ENCODE results near the gene SRP9. TPM values are rescaled to one million over a fixed set of nuclear protein-coding genes. Genes with fewer than 3 reads are reported as not detected.
"Not testable (repeated sequence)": the region's sequence is repeated elsewhere in the genome, so short reads cannot be mapped to it uniquely, and the experiment has no call there.

SRP9 gene
- polyA plus RNA-seq, 5 donors: 360 to 552 (median 414) TPM

DNA sequence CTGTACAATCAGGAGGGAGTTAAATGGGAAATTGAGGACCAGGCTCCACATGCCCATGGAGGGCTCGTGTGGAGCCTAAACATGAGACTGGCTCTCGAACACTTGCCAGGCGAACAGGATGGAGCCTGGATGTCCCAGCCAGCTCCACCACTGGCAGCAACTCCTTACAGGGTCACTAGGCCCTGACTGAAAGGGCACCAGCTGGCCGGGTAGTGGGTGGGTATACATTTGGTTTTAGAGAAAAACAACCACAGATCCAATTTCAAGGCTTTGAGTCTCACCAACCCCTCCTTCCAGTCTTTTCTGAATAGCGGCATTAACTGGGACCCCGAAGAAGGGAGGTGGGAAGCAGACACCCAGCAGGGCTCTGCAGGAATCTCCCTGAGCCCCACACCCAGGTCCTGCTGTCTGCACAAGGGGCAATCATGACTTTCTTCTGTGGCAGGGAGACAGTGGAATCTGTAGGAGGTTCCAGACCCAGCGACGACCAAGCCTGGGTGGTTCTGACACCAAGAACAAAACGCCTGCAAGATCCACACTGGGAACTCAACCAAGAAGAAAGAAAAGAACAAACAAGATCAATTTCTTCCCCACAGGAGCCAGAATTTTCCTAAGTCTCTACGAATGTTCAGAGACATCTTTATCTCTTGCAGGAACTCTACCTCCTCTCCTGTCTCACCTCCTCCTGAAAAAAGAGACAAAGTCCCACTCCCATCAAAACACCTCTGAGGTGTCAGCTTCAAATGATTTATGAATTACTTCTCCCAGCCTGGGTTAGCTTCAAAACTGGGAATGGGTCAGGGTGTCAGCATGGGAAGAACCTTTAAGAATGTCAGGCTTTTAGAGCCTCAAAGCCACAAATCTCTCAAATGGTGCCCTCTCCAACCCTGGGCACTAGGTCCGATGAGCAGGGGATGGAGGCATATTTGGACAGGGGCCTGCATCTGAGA is 26.5 kb upstream of the SRP9 start:
- no peak for DNase-seq

DNA sequence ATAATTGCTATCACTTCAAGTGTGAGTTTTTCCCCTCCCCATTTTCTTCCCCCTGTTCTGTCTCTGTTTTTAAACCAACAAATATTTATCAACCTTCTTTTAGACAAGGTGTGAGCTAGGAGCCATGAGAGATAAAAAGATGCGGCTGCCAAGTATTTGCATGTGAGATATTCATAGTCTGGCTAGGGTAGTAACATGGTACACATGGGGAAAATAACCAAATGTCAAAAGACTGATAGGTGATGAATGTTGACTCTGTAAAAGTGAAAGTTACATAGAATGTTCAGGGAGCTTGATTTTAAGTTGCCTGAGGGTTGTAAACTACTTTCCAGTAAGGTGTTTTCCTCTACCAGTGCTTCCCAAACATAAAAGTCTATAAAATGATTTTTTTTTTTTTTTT is 25.4 kb upstream of the SRP9 start:
- DNase-seq: no peak

DNA sequence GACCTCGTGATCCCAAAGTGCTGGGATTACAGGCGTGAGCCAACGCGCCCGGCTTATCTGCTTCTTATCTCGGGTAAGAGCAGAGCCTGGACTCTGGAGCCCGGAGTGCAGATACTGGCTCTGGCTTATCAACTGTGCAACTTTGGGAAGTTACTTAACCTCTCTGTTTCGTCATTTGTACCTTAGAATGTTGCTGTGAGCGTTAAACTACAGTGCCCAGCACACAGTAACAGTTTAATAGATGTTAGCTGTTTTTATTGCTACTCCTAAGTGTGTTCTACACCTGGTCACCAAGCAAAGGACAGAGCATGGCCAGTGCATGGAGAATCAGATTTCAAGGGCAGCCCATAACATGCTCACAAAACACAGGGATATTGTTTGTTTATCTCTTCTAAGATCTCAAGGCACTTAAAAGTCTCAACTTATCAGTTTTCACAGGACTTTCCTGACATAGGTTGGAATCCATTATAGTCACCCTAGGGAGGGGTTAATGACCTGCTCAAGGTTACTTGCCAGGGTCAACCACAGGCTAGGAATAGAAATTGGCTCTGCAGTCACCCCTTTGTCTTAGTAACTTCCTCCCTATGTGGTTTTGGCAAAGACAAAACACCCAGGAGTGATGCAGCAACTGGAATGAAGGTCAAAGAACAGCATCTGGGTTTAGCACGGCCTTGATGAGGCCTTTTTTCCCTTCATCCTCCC is 22.5 kb upstream of the SRP9 start:
- no peak for DNase-seq

DNA sequence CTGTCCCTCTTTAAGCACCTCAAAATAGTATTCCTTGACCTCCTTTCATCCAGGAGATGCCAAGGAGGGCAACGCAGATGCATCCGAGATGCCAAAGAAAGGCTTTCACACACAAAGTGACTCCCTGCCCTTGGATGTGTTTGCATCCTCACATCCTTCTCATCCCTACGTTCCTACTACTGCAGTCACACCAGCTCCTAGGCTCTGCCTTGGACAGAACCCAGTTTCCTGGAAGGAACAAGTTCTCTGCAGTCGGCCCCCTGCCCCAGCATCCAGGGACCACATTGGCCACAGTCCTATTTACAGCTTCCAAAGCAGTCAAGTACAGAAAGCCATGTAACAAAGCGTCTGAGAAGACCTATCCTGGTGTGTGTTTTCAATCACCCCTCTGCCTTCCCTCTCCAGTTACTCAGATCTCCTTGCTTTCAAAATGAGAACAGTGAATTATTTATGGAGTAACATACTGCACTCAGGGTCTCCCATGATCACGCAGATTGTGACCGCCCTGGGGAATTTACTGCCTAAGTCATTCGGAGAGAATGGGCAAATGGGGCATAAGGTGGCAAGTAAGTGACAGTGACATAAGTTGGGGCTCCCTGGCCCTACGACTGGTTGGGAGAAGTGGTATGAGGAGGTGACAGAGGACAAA is 21.8 kb upstream of the SRP9 start:
- no peak for DNase-seq

DNA sequence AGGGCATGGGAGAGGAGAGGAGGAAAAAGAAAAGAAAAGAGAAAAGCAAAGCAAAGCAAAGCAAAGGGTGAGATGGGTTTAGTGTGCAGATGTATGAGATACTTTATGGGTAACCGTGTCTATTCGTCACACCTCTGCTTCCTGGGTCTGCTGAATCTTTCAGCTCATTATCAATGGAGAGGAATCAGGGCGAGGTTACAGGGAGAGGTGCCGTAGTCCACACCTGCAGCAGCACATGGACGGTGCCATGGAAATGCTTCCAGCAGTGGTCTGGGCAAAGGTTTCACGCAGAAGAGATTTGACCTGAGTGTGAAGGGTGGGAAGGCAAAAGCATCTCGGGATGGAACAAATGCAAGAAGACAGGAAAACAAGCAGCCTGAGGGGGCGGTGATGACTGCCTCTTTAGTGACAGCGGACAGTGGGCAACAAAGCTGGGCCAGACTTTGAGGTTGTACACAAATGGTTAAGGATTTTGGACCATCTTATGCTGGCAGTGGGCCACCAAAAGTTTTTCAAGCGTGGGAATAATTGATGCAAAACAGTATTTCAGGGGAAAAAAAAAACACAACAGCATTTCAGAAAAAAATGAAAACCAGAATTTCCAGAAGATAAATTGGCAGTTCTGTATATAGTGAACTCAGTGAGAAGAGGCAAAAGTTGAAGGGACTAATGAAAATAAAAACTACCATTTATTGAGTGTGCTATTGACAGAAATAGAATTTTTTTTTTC is 19.5 kb upstream of the SRP9 start:
- DNase-seq: no peak

DNA sequence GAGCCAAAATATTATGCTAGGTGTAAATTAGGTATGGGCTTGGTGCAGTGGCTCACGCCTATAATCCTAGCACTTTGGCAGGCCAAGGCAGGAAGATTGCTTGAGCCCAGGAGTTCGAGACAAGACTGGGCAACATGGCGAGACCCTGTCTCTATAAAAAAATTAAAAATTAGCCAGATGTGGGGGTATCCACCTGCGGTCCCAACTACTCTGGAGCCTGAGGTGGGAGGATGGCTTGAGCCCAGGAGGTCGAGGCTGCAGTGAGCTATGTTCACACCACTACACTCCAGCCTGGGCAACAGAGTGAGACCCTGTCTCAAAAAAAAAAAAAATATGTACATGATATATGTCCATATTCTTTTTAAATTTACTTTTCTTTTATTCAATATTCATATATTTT is 17.7 kb upstream of the SRP9 start:
- DNase-seq: not testable (repeated sequence)

DNA sequence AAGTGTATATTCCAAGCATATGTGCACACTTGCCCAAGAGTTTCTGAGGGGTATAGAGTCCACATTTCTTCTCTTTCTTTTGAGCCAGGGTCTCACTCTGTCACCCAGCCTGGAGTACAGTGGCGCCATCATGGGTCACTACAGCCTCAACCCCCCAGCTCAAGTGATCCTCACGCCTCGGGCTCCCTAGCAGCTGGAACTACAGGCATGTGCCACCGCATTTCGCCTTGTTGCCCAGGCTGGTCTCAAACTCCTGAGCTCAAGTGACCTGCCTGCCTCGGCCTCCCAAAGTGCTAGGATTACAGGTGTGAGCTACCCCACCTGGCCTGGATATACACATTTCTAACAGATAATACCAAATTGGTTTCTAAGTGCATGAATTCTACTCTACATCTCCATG is 17.1 kb upstream of the SRP9 start:
- no peak for DNase-seq

DNA sequence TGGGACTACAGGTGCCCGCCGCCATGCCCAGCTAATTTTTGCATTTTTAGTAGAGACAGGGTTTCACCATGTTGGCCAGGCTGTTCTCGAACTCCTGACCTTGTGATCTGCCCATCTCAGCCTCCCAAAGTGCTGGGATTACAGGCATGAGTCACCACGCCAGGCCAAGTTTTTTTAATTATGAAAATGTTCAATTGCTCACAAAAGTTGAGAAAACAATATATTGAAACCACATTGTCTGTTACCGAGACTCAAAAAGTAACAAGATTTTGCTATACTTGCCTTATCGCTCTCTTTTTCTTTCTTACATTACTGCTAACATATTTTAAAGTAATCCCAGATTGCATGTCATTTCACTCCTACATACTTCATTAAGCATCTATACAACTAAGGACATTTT is 16.2 kb upstream of the SRP9 start:
- DNase-seq: not testable (repeated sequence)

DNA sequence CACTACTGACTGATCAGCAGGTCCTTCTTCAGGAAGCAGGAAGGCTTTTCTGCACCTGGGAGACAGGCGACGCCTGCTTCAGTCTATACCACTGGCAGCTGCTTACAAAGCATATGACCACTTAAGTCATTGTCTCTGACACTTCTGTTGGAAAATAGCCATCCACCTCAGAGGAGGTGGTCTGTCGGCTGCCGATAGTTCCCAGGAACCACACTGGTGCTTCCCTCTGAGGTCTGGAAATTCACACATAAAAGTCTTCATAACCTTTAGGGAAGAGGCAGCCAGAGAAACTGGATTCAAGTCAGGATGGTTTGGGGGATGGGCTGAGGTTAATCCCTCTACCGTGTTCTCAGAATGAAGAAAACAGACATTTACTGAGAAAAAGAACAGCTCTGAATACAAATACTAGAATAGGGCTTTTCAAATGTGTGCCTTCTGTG is 15.6 kb upstream of the SRP9 start:
- no peak for DNase-seq

DNA sequence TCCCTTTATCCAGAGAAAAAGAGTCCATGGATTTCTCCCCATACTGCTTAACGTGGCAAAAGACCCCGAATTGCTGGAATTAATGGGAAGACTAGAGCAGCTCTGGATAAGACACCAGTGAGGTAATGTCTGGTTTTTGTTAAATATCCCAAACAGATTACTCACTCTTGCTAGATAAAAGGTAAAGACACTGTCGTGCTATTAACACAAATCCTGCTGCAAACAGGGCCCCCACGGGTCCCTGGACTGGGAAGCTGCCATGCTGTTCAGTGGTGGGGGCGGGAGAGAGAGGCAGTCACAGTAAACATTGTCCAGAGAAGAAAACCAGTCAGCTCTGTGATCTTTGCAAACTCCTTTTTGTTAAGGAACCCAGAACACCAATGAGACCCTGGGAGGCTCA is 15.2 kb upstream of the SRP9 start:
- DNase-seq: no peak

DNA sequence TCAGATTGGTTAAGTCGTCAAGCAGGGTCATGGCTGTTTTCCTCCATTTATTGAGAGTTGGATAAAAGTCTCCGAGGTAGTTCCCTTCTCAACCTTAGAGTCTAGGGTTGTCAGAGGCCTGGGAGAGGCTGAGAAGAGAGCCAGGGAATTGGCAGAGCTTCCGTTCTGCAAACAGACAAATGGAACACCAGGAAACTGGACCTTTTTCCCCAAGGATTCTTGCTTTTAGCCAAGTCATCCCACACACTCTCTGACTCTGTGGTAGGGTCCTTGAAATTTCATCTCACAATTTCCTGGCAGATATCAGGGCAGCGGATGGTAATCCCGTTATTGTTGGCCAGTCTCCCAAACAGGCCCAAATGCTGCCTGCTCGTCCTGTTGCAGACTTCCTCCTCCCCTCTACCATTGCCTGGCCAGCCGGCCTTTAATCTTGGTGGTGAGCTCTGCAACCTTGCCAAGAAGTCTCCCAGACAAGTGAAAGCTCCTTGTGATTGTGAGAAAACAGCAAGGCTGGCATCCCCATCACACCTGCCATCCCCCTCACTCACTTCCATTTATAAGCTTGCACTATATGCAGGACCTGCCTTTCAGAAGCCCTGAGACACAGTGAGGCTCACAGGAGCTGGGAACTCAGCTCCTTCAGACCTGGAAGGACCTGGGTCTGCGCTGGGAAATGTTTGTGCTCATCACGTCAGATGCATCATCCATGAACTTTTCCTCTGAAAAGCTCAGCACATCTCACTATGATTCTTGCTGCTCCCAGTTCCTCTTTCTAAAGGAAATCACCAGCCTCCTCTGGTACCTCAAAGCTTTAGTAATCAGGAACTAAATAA is 13.7 kb upstream of the SRP9 start:
- peak; percentile 65 to 69 for DNase-seq

DNA sequence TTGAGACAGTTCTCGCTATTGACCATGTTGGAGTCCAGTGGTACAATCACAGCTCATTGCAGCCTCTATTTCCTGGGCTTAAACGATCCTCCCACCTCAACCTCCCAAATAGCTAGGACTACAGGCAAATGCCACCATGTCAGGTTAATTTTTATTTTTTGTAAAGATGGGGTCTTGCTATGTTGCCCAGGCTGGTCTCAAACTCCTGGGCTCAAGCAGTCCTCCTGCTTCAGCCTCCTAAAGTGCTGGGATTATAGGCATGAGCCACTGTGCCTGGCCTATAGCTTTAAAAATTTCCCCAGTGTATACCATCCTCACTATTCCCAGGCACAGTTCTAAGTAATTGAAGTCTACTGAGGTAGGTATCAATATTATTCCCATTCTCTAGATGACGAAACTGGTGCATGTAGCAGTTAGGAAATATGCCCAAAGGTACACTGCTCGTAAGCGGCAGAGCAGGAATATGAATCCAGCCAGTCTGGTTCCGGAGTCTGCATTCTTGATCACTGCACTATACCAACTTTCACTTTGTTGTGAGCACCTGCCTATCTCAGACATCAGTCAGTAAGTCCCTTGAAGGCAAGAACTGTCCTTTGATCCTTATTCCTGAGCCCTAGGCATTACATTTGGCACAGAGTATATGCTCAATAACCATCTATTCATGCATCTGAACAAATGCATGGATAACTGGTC is 11.5 kb upstream of the SRP9 start:
- no peak for DNase-seq

DNA sequence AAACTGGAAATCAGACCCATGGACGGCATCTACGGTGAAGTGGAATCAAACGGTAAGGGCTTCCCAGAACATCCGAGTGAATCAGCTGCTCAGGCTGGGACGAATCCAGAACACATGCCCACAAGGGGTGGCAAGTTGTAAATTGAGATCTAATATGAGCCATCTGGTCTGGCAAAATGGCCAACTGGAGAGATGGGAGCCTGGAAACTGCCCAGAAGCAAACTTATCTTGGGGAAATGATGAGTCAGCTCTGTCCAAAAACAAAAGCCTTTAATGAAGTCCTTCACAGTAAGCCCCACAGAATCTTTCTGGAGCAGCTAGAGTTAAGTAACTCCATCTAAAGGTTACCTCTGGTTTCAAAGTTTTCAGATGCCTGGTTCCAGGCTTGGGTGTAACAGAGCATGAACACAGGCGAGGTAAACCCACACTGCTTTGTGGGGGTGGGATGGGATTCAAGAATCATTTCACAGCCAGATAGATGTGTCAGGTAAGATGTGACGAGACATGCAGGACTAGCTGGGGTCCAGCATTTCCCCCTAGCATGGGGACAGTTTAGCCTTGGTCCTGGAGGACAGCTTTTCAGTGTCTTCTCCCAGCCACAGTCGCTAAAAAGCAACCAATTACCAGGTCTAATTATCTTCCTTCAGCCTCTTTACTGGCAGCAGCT is 10.5 kb upstream of the SRP9 start:
- DNase-seq: peak; percentile 80

DNA sequence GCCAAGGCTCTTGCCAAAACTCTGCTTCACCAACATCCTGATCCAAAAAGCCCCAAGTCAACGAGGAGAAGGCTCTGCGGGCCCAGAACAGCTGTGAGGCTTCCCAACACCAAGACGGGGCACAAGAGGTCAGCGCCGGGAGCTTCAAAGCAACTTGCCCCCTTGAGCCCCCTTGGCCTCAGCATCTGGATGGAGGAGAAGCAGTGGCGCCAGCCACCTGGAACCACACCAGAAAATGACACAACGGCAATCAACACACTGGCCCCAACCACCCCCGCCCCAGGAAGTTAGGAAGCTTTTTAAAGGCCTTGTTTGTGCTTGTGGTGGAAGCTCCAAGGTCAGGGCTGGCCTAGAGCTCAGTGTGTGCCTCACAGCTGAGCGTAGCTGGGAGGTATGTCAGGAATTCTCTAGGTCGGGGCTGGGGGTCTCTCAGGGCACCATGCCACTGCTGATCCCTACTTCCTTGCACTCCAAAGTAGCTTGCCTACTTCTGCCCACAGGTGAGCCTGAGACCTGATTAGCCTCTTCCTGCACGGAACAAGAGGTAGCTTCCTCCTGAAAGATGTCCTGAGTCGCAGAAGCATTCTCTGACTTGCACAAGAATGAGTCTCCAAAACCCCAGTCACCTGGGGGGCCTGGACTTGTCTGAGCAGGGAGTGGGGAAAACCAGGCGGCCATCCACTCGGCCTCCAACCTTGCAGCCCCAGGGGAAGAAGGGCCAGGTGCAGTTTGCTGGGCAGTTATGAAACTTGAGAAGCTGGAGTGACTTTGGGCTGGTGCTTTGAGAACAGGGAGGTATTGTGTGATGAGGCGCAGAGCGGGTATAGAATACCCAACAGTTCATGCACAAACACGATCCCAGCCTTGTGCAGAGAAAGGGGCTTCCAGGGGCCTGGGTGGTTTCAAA is 9.7 kb upstream of the SRP9 start:
- peak; percentile 98 to 99 for DNase-seq

DNA sequence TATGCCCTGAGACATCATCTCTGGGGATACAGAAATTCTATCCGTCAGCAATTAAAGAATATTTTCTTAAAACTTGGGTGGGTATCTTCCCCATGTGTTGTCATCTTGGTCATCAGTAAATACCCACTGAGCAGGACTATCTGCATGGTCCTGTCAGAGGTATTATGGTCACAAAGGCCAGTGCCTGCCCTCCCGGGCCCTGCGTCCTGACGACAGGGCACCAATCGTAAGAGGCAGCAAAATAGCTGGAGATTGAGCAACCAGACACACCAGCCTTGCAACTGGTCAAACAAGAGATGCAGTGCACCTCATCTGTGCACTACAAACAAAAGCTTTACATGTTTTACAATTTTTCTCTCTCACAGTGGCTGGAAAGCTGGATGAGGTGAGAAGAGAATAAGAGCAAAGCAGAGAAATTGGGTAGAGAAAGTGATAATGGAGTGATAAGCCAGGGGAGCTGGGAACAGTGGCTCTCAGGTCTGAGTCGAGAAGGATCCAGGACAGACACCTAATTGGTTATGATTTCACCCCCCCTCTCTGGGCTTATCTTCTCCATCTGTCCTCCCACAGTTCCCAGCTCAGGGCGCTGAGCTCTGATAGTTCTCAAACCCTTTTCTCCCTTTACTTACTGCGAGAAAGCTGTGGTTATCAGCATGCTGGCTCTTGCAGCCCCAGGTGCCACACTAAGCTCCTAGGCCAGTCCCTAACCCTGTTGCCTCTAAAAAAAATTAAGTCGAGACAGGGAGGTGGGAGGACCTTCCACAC is 8.8 kb upstream of the SRP9 start:
- DNase-seq: no peak

DNA sequence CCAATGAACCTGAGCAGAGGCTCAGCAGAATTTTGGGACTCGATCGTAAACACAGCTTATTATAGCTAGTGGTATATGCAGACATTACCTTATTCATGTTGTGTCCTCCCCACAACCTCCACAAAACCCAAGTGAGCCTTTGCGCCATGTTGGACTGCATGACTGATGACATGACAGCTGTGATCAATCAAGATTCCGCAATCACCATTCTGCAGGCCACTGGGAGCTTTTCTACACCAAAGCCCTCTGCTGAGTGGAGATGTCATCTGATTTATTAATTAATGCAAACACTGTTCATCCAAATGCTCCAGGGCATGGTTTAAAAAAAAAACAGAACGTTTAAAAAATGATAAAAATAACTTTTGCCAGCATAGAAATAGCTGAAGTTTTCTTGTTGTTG is 7.9 kb upstream of the SRP9 start:
- no peak for DNase-seq

DNA sequence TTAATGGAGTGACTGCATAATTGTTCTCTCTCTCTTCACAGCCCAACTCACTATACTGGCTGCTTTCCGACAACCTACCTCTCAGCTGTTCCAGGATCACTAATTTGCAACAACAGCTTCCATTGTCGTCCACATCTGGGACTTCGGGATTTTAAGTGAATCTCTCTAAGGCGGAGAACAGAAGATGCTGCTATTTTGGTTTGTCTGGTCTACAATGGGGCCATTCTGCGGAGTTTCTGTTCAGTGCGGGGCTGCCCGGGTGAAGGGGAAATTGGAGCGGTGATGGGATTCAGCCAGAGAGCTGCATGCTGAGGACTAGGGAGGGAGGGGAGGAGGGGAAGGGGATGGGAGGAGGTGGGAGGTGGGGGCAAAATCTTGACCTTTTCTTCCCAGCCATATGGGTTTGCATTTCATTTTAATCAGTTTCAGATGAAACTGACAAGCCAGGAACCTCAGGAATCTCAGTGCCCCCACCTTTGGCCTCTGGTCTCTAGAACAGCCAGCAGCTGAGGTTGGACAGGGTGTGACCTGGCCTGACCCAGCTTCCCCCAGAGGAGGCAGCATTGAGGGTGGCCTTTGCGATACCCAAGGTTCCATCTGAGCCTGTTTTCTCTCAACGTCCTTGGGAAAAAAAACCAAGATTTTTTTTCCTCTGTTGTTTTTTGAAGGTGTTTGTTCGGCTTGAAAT is 6.9 kb upstream of the SRP9 start:
- no peak for DNase-seq
